ENCODE measurements around the gene CPB2.

CPB2 gene

DNA sequence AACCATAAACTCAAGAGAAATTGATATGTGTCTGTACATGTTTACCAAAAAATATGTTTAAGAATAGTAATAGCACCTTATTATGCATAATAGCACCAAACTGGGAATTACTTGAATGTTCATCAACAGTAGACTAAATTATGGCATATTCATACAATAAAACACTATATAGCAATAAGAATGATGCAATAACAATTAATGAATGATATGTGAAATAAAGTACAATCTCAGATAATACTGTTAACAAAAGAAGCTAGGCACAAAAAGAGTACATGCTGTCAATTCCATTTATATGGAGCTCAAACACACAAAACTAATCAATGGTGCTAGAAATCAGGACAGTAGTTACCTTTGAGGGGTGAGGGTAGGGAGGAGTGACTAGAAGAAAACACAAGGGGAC is 88.6 kb downstream of the CPB2 start:
- H3K27ac Mint-ChIP-seq = no peak overlapping the region
- peaks cover 25% of the 10 kb centered on the region for H3K36me3 Mint-ChIP-seq (ENCODE audit: low read depth)
- H3K4me1 Mint-ChIP-seq = no peaks in the 10 kb centered on the region
- H3K4me3 Mint-ChIP-seq = no peak overlapping the region
- no peak for DNase-seq
- H3K9me3 Mint-ChIP-seq = no peaks in the 10 kb centered on the region
- H3K27me3 Mint-ChIP-seq (ENCODE audit: low read depth, poor library complexity) = no peaks in the 10 kb centered on the region
- TF ChIP-seq, protein P1, sequence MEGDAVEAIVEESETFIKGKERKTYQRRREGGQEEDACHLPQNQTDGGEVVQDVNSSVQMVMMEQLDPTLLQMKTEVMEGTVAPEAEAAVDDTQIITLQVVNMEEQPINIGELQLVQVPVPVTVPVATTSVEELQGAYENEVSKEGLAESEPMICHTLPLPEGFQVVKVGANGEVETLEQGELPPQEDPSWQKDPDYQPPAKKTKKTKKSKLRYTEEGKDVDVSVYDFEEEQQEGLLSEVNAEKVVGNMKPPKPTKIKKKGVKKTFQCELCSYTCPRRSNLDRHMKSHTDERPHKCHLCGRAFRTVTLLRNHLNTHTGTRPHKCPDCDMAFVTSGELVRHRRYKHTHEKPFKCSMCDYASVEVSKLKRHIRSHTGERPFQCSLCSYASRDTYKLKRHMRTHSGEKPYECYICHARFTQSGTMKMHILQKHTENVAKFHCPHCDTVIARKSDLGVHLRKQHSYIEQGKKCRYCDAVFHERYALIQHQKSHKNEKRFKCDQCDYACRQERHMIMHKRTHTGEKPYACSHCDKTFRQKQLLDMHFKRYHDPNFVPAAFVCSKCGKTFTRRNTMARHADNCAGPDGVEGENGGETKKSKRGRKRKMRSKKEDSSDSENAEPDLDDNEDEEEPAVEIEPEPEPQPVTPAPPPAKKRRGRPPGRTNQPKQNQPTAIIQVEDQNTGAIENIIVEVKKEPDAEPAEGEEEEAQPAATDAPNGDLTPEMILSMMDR (IDR thresholded peaks at IDR 0.05) = no peak

GRCh38 chr13:46015366-46015765 is 89.5 kb downstream of the CPB2 start:
- TF ChIP-seq, protein P1 (IDR thresholded peaks at IDR 0.05) = no peak
- Mint-ChIP-seq H3K27ac (no peak overlapping the region), H3K4me3 (no peak overlapping the region), H3K4me1 (no peaks in the 10 kb centered on the region), H3K27me3 (ENCODE audit: low read depth, poor library complexity) (no peaks in the 10 kb centered on the region), H3K9me3 (no peaks in the 10 kb centered on the region), H3K36me3 (ENCODE audit: low read depth) (peaks cover 26% of the 10 kb centered on the region)
- DNase-seq = no peak

DNA sequence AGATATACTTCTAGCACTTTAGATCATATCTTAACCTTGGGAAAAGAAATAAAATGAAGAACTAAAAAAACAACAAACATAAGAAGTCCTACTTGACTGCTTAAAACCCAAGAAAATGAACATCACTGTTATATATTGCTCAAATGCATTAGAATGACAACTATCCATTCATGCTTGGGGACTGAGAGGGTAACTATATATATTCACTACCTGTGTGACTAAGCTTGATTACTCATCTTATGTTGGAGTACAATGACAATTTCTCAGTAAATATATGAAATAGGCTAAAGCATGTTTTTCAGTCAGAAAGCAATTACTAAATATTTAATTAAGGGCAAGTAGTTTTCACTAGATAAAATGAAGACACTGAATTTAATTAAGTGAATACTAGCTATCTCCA is 92.4 kb downstream of the CPB2 start:
- no peaks in the 10 kb centered on the region for H3K9me3 Mint-ChIP-seq
- no peaks in the 10 kb centered on the region for H3K27me3 Mint-ChIP-seq (ENCODE audit: low read depth, poor library complexity)
- no peak overlapping the region for H3K4me3 Mint-ChIP-seq
- H3K4me1 Mint-ChIP-seq = no peaks in the 10 kb centered on the region
- H3K36me3 Mint-ChIP-seq (ENCODE audit: low read depth) = peaks cover 33% of the 10 kb centered on the region
- no peak for DNase-seq
- H3K27ac Mint-ChIP-seq = no peak overlapping the region
- TF ChIP-seq, protein P1 (IDR thresholded peaks at IDR 0.05) = no peak

- no peak for DNase-seq
- Mint-ChIP-seq H3K9me3 (no peaks in the 10 kb centered on the region), H3K4me1 (no peaks in the 10 kb centered on the region), H3K27ac (no peak overlapping the region), H3K27me3 (ENCODE audit: low read depth, poor library complexity) (no peaks in the 10 kb centered on the region), H3K4me3 (no peak overlapping the region), H3K36me3 (ENCODE audit: low read depth) (peaks cover 43% of the 10 kb centered on the region)
- TF ChIP-seq, protein P1 (IDR thresholded peaks at IDR 0.05) = peak; percentile 41
Observed at GRCh38 chr13:46010148-46010547, 94.7 kb downstream of the CPB2 start.

DNA sequence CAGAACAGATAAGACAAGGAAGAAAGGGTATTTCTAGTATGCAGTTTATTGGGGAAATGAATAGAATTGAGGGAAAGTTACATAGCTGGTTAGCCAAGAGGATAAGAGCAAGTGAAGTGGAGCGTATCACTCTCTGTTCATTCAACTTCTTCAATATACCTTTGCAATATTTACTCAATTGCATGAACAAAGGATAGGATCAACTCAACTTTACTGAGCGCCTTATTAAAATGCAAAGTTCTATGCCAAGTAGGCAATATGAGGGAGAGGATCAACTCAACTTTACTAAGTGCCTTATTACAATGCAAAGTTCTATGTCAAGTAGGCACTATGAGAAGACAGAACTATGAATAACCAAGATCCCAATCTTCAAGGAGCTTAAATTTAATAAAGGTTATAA is 96.2 kb downstream of the CPB2 start:
- TF ChIP-seq, protein P1 (IDR thresholded peaks at IDR 0.05) = no peak
- no peak for DNase-seq
- no peak overlapping the region for H3K4me3 Mint-ChIP-seq
- peaks cover 50% of the 10 kb centered on the region for H3K36me3 Mint-ChIP-seq (ENCODE audit: low read depth)
- no peaks in the 10 kb centered on the region for H3K9me3 Mint-ChIP-seq
- H3K27me3 Mint-ChIP-seq (ENCODE audit: low read depth, poor library complexity) = no peaks in the 10 kb centered on the region
- H3K4me1 Mint-ChIP-seq = no peaks in the 10 kb centered on the region
- no peak overlapping the region for H3K27ac Mint-ChIP-seq

DNA sequence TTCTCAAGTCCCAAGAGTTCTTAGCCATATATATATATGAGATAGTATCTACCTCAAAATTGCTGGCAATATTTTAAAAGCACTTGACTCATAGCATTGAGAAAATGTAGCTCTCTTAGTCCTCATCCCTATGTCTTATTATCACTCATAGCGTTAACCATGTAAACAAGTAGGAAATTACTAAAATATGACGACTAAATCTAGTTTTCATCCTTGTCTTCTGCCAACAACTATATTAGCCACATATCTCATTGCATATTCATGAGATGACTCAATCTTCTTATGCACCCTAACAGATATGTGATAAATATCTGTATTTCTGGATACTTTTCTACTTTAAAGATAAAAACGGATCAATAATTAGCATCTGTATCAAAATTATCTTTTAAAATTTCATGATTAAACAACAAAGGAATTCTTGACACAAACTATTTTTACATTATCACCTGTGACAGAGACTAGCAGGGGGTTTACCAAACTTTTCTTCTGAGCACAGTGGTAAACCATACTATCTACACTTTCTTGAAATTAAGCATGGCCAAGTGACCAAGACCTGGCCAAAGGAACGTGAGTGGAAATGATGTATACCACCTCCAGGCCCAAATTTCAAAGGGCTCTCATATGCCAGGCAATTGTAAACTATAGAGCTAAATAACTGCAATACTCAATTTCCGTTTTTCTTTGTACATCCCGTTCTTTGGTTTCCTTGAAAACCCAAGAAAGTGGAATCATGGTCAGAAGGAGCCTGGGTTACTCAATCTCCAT is 98.0 kb downstream of the CPB2 start:
- Mint-ChIP-seq H3K4me1 (no peaks in the 10 kb centered on the region), H3K36me3 (ENCODE audit: low read depth) (peaks cover 68% of the 10 kb centered on the region), H3K4me3 (no peak overlapping the region), H3K27ac (no peak overlapping the region), H3K27me3 (ENCODE audit: low read depth, poor library complexity) (no peaks in the 10 kb centered on the region), H3K9me3 (no peaks in the 10 kb centered on the region)
- DNase-seq = no peak
- TF ChIP-seq, protein P1 (IDR thresholded peaks at IDR 0.05) = no peak
